Measurements from ENCODE around the gene RALB. TPM values are rescaled to one million over a fixed set of nuclear protein-coding genes. Genes with fewer than 3 reads are reported as not detected.

RALB gene
- total RNA-seq, 1 experiment from 2014 or later: 24.6 TPM

DNA sequence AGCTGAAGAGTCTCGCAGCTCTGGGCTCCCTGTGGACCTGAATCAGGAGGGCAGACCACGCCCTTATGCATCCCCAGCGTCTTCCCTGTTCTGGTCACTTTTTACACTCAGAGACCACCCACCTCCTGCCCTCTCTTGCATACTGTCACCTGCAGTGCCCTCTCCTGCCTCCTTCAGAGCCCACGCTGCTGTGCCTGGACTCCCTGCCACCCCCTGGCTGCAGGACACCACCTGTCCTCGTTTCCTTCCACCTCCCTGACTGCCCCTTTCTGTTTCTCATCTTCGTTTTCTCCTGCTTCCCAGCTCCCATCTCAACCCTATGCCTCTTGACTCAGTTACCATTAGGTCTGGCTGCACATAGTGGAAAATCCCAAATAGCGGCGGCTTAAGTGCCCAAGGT lies 84.1 kb downstream of the RALB start:
- H3K4me1 Mint-ChIP-seq: peaks cover 2 to 11% of the 10 kb centered on the region in 2 experiments; a peak in 3 of 4 replicates
- H3K56ac ChIP-seq (ENCODE audit: insufficient read length, low read depth, low read length): no peak overlapping the region
- DNase-seq: no peak
- no peak overlapping the region for H3K4me2 ChIP-seq (ENCODE audit: insufficient read depth, insufficient read length, low read length)
- peaks cover 95% of the 10 kb centered on the region for H3K27me3 Mint-ChIP-seq (ENCODE audit: low read depth)
- no peak overlapping the region for H4K91ac ChIP-seq (ENCODE audit: insufficient read length, low read depth, low read length)
- TF ChIP-seq, protein P1, sequence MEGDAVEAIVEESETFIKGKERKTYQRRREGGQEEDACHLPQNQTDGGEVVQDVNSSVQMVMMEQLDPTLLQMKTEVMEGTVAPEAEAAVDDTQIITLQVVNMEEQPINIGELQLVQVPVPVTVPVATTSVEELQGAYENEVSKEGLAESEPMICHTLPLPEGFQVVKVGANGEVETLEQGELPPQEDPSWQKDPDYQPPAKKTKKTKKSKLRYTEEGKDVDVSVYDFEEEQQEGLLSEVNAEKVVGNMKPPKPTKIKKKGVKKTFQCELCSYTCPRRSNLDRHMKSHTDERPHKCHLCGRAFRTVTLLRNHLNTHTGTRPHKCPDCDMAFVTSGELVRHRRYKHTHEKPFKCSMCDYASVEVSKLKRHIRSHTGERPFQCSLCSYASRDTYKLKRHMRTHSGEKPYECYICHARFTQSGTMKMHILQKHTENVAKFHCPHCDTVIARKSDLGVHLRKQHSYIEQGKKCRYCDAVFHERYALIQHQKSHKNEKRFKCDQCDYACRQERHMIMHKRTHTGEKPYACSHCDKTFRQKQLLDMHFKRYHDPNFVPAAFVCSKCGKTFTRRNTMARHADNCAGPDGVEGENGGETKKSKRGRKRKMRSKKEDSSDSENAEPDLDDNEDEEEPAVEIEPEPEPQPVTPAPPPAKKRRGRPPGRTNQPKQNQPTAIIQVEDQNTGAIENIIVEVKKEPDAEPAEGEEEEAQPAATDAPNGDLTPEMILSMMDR (conservative IDR thresholded peaks at IDR 0.05): peak; percentile 25; the same call in 2 of the 3 replicates
- H3K27me3 ChIP-seq (ENCODE audit: insufficient read depth, low read length): peaks cover 3% of the 10 kb centered on the region; the same call in 1 of the 2 replicates
- peaks cover 0 to 6% of the 10 kb centered on the region in 2 experiments; a peak in 2 of 5 replicates for H3K9me3 Mint-ChIP-seq
- no peak overlapping the region; the same call in 1 of the 2 replicates for H3K14ac ChIP-seq (ENCODE audit: insufficient read depth, low read length)
- H2BK15ac ChIP-seq (ENCODE audit: low read depth, low read length): no peak overlapping the region; the same call in 1 of the 2 replicates
- H3K4ac ChIP-seq (ENCODE audit: low read depth, low read length): no peak overlapping the region
- H4K8ac ChIP-seq (replicated peaks; ENCODE audit: insufficient read length, low read depth, low read length): no peak overlapping the region
- no peaks in the 10 kb centered on the region for H3K4me1 ChIP-seq (ENCODE audit: insufficient read depth, low read length)
- no peaks in the 10 kb centered on the region for H4K20me1 ChIP-seq (ENCODE audit: control insufficient read depth, insufficient read depth, insufficient read length)
- H2BK20ac ChIP-seq (ENCODE audit: low read depth, low read length, poor library complexity, severe bottlenecking): no peak overlapping the region
- no peak overlapping the region for H3K23ac ChIP-seq (ENCODE audit: insufficient read length, low read depth, low read length)
- H2BK12ac ChIP-seq (ENCODE audit: insufficient read length, low read depth, low read length): no peak overlapping the region
- H3K27ac Mint-ChIP-seq: no peak overlapping the region
- H2AK5ac ChIP-seq (ENCODE audit: insufficient read length, low read length): no peak overlapping the region
- H3K18ac ChIP-seq (ENCODE audit: insufficient read length, low read depth, low read length): no peak overlapping the region
- no peak overlapping the region for H3K4me3 Mint-ChIP-seq
- no CpG with 5 or more reads among the region's 8 CpGs for WGBS (ENCODE audit: extremely low coverage, insufficient read length, low lambda C conversion rate)
- H2BK5ac ChIP-seq (ENCODE audit: insufficient read length, low read length): no peak overlapping the region
- H3K9me3 ChIP-seq (ENCODE audit: control insufficient read depth, low read depth, low read length): no peaks in the 10 kb centered on the region
- no peak overlapping the region for H4K5ac ChIP-seq (ENCODE audit: insufficient read length, low read depth, low read length)
- H3K9ac ChIP-seq (ENCODE audit: extremely low read depth, insufficient read length, low read length): no peak overlapping the region
- H3K79me2 ChIP-seq (ENCODE audit: insufficient read depth, low read length): no peaks in the 10 kb centered on the region
- no peak overlapping the region for H3T11ph ChIP-seq (ENCODE audit: low read length)
- no peaks in the 10 kb centered on the region for H3K79me1 ChIP-seq (ENCODE audit: insufficient read depth, low read depth, low read length, poor library complexity, severe bottlenecking)
- no peak overlapping the region for H2AFZ ChIP-seq (ENCODE audit: low read length)
- H3K27ac ChIP-seq (ENCODE audit: insufficient read length, low read depth, low read length): no peak overlapping the region
- no peaks in the 10 kb centered on the region for H3K36me3 Mint-ChIP-seq (ENCODE audit: insufficient read depth in 1 of 3, low read depth in 3 of 3)
- no peaks in the 10 kb centered on the region for H3K23me2 ChIP-seq (ENCODE audit: insufficient read length, low read depth, low read length, poor library complexity, severe bottlenecking)
- H2BK120ac ChIP-seq (ENCODE audit: low read depth, low read length, poor library complexity, severe bottlenecking): no peak overlapping the region

Data from H9 (cell line).